Measurements from ENCODE around the gene CPA3.

DNA sequence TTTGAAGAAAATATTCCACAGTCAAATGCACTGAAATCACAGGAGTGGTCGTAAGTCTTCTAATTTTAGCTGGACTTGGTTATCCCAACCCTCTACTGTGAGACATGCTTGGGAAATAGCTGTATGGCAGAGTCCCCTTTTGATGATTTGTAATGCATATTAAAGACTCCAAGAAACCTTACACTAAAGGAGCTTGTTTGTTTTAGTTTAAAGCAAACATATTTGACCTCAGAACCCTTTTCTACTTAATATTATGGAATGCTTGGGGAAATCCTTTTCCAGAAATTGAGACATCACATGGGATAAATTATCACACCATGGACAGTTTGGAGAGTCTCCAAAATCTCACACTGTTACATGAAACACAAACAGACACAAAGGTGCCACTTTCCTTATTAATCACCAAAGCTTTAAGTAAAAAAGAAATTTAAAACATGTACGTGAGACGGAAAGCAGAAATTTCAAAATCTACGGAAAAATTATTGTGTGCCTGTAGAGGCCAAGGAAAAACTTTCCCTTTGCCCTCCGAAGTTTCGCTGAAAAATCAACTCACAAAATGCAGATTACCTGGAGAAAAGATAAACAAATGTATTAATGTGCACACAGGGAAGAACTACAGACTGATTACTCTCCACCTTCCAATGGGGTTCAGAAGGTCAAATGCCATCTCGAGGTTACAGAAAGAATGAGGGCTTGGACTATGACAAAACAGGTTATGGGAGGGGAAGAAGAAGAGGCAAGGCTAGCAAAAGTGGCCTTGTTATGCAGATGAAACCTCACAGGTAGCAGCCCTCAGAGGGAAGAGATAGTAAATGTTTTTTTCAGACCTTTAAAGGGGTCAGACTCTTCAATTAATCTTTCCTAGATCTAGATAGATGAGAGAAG is 44.5 kb upstream of the CPA3 start:
- TF ChIP-seq, protein P1, sequence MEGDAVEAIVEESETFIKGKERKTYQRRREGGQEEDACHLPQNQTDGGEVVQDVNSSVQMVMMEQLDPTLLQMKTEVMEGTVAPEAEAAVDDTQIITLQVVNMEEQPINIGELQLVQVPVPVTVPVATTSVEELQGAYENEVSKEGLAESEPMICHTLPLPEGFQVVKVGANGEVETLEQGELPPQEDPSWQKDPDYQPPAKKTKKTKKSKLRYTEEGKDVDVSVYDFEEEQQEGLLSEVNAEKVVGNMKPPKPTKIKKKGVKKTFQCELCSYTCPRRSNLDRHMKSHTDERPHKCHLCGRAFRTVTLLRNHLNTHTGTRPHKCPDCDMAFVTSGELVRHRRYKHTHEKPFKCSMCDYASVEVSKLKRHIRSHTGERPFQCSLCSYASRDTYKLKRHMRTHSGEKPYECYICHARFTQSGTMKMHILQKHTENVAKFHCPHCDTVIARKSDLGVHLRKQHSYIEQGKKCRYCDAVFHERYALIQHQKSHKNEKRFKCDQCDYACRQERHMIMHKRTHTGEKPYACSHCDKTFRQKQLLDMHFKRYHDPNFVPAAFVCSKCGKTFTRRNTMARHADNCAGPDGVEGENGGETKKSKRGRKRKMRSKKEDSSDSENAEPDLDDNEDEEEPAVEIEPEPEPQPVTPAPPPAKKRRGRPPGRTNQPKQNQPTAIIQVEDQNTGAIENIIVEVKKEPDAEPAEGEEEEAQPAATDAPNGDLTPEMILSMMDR (conservative IDR thresholded peaks at IDR 0.05; ENCODE audit: low read depth, low read length): no peak
- TF ChIP-seq EZH2 (IDR thresholded peaks at IDR 0.05; ENCODE audit: borderline replicate concordance, low read depth, low read length, poor library complexity, severe bottlenecking): no peak
